ENCODE data around the gene UGT2A3. TPM values are rescaled to one million over a fixed set of nuclear protein-coding genes. Genes with fewer than 3 reads are reported as not detected.
"Not testable (repeated sequence)": the region's sequence is repeated elsewhere in the genome, so short reads cannot be mapped to it uniquely, and the experiment has no call there.

The UGT2A3 gene
- total and polyA plus RNA-seq, 3 donors from 2014 or later, result 1.7 TPM; not detected in 2

DNA sequence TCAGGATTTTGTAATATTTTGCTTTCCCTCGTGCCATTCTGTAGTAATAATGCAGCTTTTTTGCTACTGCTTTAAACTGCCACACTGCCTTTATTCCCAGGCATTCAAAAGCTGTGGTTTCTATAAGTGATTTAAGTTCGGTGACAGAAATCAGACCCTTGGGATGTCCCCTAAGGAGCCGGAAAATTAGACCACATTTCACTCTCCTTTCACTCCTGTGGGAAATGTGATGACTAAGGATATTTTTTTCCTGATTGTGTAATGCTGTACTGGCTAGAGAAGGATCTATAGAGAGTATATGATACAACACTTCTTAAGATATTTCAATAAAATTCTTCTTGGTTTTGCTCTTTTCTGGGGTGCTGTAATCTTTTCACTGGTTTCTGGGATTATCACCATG is 24.4 kb downstream of the UGT2A3 start:
- no peak for DNase-seq
- no peak for TF ChIP-seq POLR2A (IDR thresholded peaks at IDR 0.05)
- TF ChIP-seq, protein P1, sequence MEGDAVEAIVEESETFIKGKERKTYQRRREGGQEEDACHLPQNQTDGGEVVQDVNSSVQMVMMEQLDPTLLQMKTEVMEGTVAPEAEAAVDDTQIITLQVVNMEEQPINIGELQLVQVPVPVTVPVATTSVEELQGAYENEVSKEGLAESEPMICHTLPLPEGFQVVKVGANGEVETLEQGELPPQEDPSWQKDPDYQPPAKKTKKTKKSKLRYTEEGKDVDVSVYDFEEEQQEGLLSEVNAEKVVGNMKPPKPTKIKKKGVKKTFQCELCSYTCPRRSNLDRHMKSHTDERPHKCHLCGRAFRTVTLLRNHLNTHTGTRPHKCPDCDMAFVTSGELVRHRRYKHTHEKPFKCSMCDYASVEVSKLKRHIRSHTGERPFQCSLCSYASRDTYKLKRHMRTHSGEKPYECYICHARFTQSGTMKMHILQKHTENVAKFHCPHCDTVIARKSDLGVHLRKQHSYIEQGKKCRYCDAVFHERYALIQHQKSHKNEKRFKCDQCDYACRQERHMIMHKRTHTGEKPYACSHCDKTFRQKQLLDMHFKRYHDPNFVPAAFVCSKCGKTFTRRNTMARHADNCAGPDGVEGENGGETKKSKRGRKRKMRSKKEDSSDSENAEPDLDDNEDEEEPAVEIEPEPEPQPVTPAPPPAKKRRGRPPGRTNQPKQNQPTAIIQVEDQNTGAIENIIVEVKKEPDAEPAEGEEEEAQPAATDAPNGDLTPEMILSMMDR (IDR thresholded peaks at IDR 0.05), result no peak
- intact Hi-C loops (cut with DNase I; ENCODE audit: low total_unique reads), result no loop called here
- H3K27ac ChIP-seq, result no peak overlapping the region
- no peak overlapping the region for H3K4me3 ChIP-seq
- WGBS, 2 donors, result 80 to 84% methylated on average over 3 of the region's 3 CpGs
- H3K36me3 ChIP-seq (ENCODE audit: low read depth, missing control alignments), result no peaks in the 10 kb centered on the region
- no peaks in the 10 kb centered on the region for H3K9me3 ChIP-seq
- no peaks in the 10 kb centered on the region for H3K27me3 ChIP-seq
- H3K4me1 ChIP-seq, result no peaks in the 10 kb centered on the region

DNA sequence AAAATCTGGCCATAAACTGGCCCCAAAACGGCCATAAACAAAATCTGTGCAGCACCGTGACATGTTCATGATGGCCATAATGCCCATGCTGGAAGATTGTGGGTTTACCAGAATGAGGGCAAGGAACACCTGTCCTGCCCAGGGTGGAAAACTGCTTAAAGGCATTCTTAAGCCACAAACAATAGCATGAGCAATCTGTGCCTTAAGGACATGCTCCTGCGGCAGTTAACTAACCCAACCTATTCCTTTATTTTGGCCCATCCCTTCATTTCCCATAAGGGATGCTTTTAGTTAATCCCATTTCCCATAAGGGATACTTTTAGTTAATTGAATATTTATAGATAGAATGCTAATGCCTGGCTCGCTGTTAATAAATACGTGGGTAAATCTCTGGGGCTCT is 29.4 kb downstream of the UGT2A3 start:
- DNase-seq; intact Hi-C loops (cut with DNase I; ENCODE audit: low total_unique reads); H3K27me3 ChIP-seq; H3K4me1 ChIP-seq; H3K9me3 ChIP-seq; H3K36me3 ChIP-seq (ENCODE audit: low read depth, missing control alignments); H3K4me3 ChIP-seq; H3K27ac ChIP-seq: not testable (repeated sequence)
- 55 to 78% methylated on average over 5 of the region's 5 CpGs for WGBS, 2 donors

DNA sequence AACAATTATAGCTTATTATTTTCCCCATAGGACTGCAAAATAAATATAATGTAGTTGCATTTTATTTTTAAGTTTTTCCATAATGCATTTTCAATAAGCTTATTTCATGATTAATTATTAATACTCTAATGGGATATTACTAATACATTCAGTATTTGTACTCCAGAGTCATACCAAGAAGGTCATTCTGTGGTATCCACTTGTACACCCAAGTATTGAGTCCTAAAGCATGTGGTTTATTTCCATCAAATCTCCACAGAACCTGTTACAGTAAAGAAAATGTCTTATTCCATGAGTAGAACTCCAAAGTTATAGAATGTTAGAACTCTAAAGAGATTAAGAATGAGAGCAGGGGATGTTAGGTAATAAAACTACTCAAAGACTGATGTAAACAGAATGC is 30.6 kb downstream of the UGT2A3 start:
- H3K36me3 ChIP-seq (ENCODE audit: low read depth, missing control alignments), result no peaks in the 10 kb centered on the region
- H3K9me3 ChIP-seq, result no peaks in the 10 kb centered on the region
- no peaks in the 10 kb centered on the region for H3K27me3 ChIP-seq
- no peaks in the 10 kb centered on the region for H3K4me1 ChIP-seq
- H3K4me3 ChIP-seq, result no peak overlapping the region
- no peak for TF ChIP-seq POLR2A (IDR thresholded peaks at IDR 0.05)
- TF ChIP-seq, protein P1 (IDR thresholded peaks at IDR 0.05), result no peak
- intact Hi-C loops (cut with DNase I; ENCODE audit: low total_unique reads), result no loop called here
- no peak for DNase-seq
- no peak overlapping the region for H3K27ac ChIP-seq

DNA sequence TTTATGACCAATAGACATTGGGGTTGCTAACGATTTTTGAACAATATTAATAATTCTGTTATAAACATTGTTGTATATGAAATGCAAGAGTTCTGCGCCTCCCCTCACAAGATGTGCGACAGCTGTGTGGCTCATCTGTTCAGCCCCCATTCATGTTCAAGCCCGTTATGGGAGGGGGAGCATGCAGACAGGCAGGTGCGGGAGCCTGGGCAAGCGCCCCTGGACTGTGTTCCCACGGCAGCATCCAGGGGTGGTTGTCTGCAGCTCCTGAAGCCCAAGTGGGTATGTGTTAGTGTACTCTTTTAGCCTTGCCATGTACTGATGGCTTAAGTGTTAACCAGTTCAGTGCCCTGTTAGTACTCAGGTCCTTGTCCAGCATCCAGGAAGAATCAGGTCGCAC is 34.6 kb downstream of the UGT2A3 start:
- DNase-seq, result no peak
- H3K9me3 ChIP-seq, result no peaks in the 10 kb centered on the region
- intact Hi-C loops (cut with DNase I; ENCODE audit: low total_unique reads), result no loop called here
- H3K27me3 ChIP-seq, result no peaks in the 10 kb centered on the region
- H3K4me3 ChIP-seq, result no peak overlapping the region
- H3K27ac ChIP-seq, result no peak overlapping the region
- no peaks in the 10 kb centered on the region for H3K36me3 ChIP-seq (ENCODE audit: low read depth, missing control alignments)
- 76 to 87% methylated on average over 8 of the region's 8 CpGs for WGBS, 2 donors
- TF ChIP-seq, protein P1 (IDR thresholded peaks at IDR 0.05), result no peak
- no peak for TF ChIP-seq POLR2A (IDR thresholded peaks at IDR 0.05)
- H3K4me1 ChIP-seq, result no peaks in the 10 kb centered on the region

DNA sequence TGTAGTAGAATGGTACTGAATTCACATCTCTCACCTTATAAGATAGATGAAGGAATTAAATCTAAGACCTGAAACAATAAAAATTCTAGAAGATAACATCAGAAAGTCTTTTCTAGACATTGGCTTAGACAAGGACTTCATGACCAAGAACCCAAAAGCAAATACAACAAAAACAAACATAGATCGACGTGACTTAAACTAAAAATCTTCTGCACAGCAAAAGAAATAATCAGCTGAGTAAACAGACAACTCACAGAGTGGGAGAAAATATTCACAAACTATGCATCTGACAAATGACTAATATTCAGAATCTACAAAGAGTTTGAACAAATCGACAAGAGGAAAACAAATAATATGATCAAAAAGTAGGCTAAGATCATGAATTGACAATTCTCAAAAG is 38.8 kb downstream of the UGT2A3 start:
- no peak for DNase-seq
- Histone ChIP-seq H3K27ac (no peak overlapping the region), H3K4me3 (no peak overlapping the region), H3K4me1 (no peaks in the 10 kb centered on the region), H3K9me3 (no peaks in the 10 kb centered on the region), H3K36me3 (ENCODE audit: low read depth, missing control alignments) (no peaks in the 10 kb centered on the region), H3K27me3 (no peaks in the 10 kb centered on the region)
- intact Hi-C loops (cut with DNase I; ENCODE audit: low total_unique reads), result no loop called here
- TF ChIP-seq, protein P1 (IDR thresholded peaks at IDR 0.05), result no peak
- no peak for TF ChIP-seq POLR2A (IDR thresholded peaks at IDR 0.05)
- 83 to 87% methylated on average over 3 of the region's 3 CpGs for WGBS, 2 donors

Data from testis (tissue), 3 donors.